H1 (cell line): ENCODE data around the gene MYO15A. TPM values are rescaled to one million over a fixed set of nuclear protein-coding genes. Genes with fewer than 3 reads are reported as not detected.

Experiments
- RFX5 ChIP-seq: IDR thresholded peaks from 2 replicates; pipeline ENCODE4 v1.6.1; 2011; ENCODE audit warnings: low read depth, low read length, improper control_type of control experiment, borderline replicate concordance
- YY1 ChIP-seq: IDR thresholded peaks from 2 replicates; pipeline ENCODE4 v1.6.1; 2011; ENCODE audit warnings: low read depth, mild to moderate bottlenecking, low read length
- polyA plus RNA-seq, 7 experiments: library from polyadenylated mRNA; depleted of rRNA in 3 of 7; stranded (reverse) in 5 of 7; unstranded in 2 of 7; fragments of >200 nt in 5 of 7; fragments of 200-250 nt in 2 of 7; gene quantifications; 1 replicate in 5 of 7; 2 replicates in 1 of 7; 4 replicates in 1 of 7; pipeline versions ENCODE4 v1.2.1 to v1.2.3, GENCODE V29; 2011 to 2013; ENCODE audit warnings: missing spikeins in 2 of 7, mixed read lengths in 2 of 7
- total RNA-seq: library from RNA; stranded (reverse); fragmentation: NEBNext Ultra II Directional; extraction: Animal tissue kit (Norgen Biotek cat#: 25700); gene quantifications from 2 replicates; pipeline ENCODE4 v1.2.1, GENCODE V29; 2021

Gene MYO15A
- total and polyA plus RNA-seq, 2 of the 8 experiments (the other 6 are each of a cell fraction or from before 2014, with no cell fraction given), result 1.6 to 4.2 TPM

- TF ChIP-seq YY1 (peak; percentile 21; the same call in 1 of the 2 replicates), RFX5 (no peak)
Measured at GRCh38 chr17:18093616-18094408, 14.7 kb upstream of the MYO15A start (continued).
